Measurements from ENCODE around the gene HPCA.

The HPCA gene

DNA sequence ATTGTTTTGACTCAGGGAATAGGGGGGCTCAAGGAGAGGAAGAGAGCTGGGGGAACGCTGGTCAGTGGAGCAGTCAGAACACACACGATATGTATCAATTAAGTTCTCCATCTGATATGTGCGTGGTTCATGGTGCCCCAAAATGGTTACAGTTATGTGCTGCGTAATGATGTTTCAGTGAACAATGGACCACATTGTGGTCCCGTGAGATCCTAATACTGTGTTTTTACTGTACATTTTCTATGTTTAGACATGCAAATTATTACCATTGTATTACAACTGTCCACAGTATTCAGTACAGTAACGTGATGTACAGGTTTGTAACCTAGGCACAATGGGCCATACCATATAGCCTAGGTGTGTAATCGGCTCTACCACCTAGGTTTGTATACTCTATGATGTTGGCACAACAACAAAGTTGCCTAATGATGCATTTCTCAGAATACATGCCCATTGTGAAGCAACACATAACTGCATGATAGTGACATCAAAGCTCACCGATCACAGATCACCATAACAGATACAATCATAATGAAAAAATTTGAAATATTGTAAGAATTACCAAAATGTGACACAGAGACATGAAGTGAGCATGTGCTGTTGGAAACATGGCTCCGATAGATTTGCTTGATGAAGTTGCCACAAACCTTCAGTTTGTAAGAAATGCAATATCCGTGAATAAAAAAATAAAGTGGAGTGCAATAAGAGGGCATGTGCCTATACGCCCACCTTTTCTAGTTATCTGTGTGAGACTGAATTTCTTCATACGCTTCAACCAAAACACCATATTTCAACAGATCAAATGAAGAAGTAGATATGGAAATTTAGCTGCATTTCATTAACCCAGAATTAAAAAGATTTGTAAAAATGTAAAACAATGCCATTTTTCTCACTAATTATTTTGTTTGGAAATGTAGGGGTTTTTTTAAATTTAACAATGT is 29.7 kb downstream of the HPCA start:
- DNase-seq (ENCODE audit: low spot score), result no peak
- no peak overlapping the region for H3K27ac Mint-ChIP-seq
- H3K9me3 Mint-ChIP-seq, result no peaks in the 10 kb centered on the region
- H3K36me3 Mint-ChIP-seq (ENCODE audit: low read depth), result no peaks in the 10 kb centered on the region
- peaks cover 39% of the 10 kb centered on the region for H3K27me3 Mint-ChIP-seq (ENCODE audit: low read depth)
- H3K4me1 Mint-ChIP-seq (ENCODE audit: low read depth), result peaks cover 19% of the 10 kb centered on the region
- H3K4me3 Mint-ChIP-seq, result no peak overlapping the region

DNA sequence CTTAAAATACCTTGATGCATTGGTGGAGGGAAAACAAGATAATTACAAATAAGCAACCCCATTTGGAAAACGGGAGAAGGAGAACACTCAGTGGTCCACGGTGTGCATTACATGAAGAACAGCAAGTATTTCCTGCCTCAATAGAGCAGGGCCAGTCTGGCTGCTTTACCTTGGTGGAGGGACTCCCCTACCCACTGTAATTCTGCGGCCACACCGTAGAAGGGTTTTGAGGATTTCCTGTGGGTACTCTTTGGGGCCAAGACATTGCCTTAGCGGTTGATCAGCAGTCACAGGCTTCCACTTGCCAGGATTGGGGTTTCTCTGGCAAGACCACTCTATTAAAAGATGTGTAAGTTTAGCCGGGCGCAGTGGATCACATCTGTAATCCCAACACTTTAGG is 31.2 kb downstream of the HPCA start:
- peaks cover 49% of the 10 kb centered on the region for H3K27me3 Mint-ChIP-seq (ENCODE audit: low read depth)
- H3K27ac Mint-ChIP-seq, result no peak overlapping the region
- peaks cover 19% of the 10 kb centered on the region for H3K4me1 Mint-ChIP-seq (ENCODE audit: low read depth)
- H3K4me3 Mint-ChIP-seq, result no peak overlapping the region
- no peaks in the 10 kb centered on the region for H3K36me3 Mint-ChIP-seq (ENCODE audit: low read depth)
- no peaks in the 10 kb centered on the region for H3K9me3 Mint-ChIP-seq
- DNase-seq (ENCODE audit: low spot score), result no peak

DNA sequence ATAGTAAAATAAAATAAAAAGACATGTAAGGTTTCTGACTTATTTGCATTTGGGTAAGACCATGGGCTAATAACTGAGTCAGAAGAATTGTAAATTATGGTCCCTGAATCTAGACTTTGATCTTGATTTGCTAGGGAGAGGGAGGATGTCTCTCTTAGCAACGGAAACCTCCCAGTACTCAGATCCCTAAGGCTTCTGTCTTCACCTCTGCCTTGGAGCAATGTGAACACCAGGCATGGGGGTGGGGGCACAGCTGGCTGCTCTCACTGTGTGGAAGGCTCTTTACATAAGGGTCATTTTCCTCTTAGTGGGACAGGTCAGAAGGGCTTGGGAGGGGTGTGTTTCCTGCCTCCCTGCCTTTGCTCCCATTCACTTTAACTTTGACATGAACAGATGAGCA is 31.9 kb downstream of the HPCA start:
- H3K27me3 Mint-ChIP-seq (ENCODE audit: low read depth), result peaks cover 56% of the 10 kb centered on the region
- DNase-seq (ENCODE audit: low spot score), result no peak
- H3K9me3 Mint-ChIP-seq, result no peaks in the 10 kb centered on the region
- H3K36me3 Mint-ChIP-seq (ENCODE audit: low read depth), result no peaks in the 10 kb centered on the region
- H3K4me3 Mint-ChIP-seq, result no peak overlapping the region
- no peak overlapping the region for H3K27ac Mint-ChIP-seq
- peaks cover 19% of the 10 kb centered on the region for H3K4me1 Mint-ChIP-seq (ENCODE audit: low read depth)

DNA sequence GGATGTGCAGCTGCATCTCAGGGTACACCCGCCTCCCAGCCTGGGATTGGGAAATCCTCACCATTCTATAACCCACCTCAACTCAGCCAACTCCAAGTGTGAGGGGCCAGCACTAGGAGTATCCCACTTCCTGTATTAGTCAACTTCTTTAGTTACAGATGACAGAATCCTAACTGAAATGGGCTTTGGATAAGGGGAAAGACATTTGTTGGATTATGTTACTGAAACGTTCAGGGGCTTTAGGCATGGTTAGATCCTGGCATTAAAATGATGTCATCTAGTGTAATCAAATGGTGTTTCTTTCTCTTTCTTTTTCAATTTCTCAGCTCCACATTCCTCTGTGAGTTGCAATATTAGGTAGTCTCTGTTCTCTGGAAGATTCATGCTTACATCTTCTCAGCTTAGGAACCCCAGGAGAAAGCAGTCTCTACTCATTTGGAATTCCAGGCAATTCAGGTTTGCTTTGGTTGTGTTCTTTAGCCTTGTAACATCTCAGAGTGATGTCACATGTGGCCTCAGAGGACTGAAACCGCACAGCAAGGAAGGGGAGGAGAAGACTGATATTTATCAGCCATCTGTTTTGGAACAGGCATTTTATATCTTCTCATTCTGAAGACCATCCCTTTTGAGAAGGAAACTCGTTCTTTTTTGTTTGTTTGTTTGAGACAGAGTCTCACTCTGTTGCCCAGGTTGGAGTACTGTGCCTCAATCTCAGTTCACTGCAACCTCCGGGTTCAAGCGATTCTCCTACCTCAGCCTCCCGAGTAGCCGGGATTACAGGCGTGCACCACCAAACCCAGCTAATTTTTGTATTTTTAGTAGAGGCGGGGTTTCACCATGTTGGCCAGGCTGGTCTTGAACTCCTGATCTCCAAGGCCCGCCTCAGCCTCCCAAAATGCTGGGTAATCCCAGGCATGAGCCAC is 33.8 kb downstream of the HPCA start:
- no peaks in the 10 kb centered on the region for H3K9me3 Mint-ChIP-seq
- peak overlapping the region; percentile 50 for H3K4me3 Mint-ChIP-seq
- H3K36me3 Mint-ChIP-seq (ENCODE audit: low read depth), result no peaks in the 10 kb centered on the region
- peaks cover 64% of the 10 kb centered on the region for H3K27me3 Mint-ChIP-seq (ENCODE audit: low read depth)
- H3K27ac Mint-ChIP-seq, result no peak overlapping the region
- peaks cover 24% of the 10 kb centered on the region for H3K4me1 Mint-ChIP-seq (ENCODE audit: low read depth)
- DNase-seq (ENCODE audit: low spot score), result no peak

DNA sequence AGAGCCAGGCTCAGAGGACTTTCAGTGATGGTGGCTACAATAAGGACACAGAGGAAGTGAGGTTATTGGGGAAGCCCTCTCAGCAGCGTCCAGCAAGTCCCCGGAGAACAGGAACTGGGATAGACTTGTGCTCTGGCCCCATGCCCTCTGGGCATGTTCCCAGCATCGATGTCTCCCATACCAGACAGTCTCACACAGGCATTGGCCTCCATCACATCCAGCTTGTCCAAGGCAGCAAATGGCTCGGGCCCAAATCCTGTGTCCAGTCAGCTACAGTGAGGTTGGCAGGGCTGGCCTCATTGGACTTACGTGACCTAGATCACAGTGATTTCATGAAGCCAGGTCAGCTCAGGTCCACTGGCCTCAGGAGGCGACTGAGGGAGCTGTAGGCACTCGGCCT is 34.5 kb downstream of the HPCA start:
- no peaks in the 10 kb centered on the region for H3K36me3 Mint-ChIP-seq (ENCODE audit: low read depth)
- DNase-seq (ENCODE audit: low spot score), result no peak
- H3K4me1 Mint-ChIP-seq (ENCODE audit: low read depth), result peaks cover 31% of the 10 kb centered on the region
- H3K27ac Mint-ChIP-seq, result no peak overlapping the region
- no peaks in the 10 kb centered on the region for H3K9me3 Mint-ChIP-seq
- H3K27me3 Mint-ChIP-seq (ENCODE audit: low read depth), result peaks cover 66% of the 10 kb centered on the region
- no peak overlapping the region for H3K4me3 Mint-ChIP-seq

DNA sequence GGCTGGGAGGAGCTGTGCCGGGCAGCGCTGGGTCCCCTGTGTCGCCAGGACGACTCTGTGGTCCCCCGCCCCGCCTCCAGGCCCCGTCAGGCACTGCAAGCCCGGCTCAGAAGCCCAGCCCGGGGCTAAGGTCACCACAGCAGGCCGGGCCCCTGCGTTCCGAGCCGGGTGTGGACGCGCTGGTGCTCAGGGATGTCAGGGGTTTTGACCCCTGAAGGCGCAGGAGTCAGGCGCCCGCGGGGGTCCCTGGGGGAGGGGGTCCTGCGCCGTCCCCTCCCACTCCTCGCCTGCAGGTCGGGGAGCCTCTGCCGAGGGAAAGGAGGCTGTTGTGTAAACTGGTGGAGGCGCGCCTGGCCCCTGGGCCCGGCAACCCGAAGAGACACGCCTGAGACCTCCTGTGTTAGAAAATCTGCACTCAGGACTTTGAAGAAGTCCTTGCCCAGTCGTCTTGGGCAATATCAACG is 38.6 kb downstream of the HPCA start:
- Mint-ChIP-seq H3K36me3 (ENCODE audit: low read depth) (no peaks in the 10 kb centered on the region), H3K4me1 (ENCODE audit: low read depth) (peaks cover 19% of the 10 kb centered on the region), H3K9me3 (no peaks in the 10 kb centered on the region), H3K27me3 (ENCODE audit: low read depth) (peaks cover 61% of the 10 kb centered on the region), H3K27ac (no peak overlapping the region), H3K4me3 (no peak overlapping the region)
- DNase-seq (ENCODE audit: low spot score), result no peak

DNA sequence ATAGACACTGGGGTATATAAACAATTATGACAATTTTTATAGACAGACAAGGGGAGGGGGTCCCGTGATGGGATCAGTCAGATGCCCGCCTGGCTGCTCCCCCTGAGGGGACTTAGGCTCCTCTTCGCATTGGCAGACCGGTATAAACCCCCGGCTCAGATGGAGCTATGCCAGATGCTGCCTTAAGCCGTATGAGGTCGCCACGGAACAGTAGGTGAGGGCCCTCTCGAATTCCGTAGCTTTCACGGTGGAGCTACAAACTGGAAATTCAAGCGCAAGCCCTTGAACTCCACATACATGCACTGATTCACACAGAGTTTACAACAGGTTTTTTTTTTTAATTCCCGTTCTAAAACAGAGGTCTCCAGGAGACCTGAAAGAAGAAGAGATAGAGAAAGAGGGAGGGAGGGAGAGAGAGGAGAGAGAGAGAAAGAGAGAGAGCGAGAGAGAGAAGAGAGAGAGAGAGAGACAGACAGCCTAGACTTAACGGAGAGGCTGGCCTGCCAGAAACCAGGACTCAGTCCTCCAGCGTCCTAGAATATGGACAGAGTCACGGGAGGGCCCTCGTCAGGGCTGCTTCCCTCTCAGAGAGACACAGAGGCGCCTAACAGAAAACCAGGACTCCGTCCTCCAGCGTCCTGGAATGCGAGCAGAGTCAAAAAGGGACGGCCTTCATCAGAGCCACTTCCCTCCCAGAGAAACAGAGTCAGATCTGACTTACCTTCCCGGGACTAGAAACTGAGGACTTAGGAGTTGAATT is 39.3 kb downstream of the HPCA start:
- no peaks in the 10 kb centered on the region for H3K36me3 Mint-ChIP-seq (ENCODE audit: low read depth)

DNA sequence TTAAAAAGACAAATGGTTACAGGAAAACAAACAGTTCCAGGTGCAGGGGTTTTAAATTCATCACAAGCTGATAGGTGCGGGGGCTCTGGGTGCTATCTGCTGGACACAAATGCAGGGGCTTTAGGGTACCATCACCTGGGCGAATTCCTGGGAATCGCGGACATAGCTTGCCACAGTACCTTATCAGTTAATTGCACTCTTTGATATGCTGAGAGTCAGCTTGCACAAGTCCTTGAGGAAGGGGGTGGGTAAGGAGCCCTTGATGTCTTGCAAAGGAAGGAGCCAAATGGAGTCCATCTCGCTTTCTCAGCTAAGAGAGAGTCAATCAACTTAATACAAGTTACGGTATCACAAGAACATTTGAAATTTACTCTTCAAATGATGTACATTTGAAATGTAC is 40.3 kb downstream of the HPCA start:
- H3K27ac Mint-ChIP-seq, result no peak overlapping the region
- H3K27me3 Mint-ChIP-seq (ENCODE audit: low read depth), result peaks cover 55% of the 10 kb centered on the region
- H3K4me3 Mint-ChIP-seq, result no peak overlapping the region
- no peaks in the 10 kb centered on the region for H3K9me3 Mint-ChIP-seq
- DNase-seq (ENCODE audit: low spot score), result no peak
- no peaks in the 10 kb centered on the region for H3K36me3 Mint-ChIP-seq (ENCODE audit: low read depth)
- peaks cover 12% of the 10 kb centered on the region for H3K4me1 Mint-ChIP-seq (ENCODE audit: low read depth)

More for the DNA sequence above, 39.3 kb downstream of the HPCA start:
- Mint-ChIP-seq H3K27me3 (ENCODE audit: low read depth) (peaks cover 57% of the 10 kb centered on the region), H3K27ac (no peak overlapping the region), H3K4me1 (ENCODE audit: low read depth) (peaks cover 14% of the 10 kb centered on the region), H3K4me3 (peak overlapping the region; percentile 37), H3K9me3 (no peaks in the 10 kb centered on the region)
- no peak for DNase-seq (ENCODE audit: low spot score)

DNA sequence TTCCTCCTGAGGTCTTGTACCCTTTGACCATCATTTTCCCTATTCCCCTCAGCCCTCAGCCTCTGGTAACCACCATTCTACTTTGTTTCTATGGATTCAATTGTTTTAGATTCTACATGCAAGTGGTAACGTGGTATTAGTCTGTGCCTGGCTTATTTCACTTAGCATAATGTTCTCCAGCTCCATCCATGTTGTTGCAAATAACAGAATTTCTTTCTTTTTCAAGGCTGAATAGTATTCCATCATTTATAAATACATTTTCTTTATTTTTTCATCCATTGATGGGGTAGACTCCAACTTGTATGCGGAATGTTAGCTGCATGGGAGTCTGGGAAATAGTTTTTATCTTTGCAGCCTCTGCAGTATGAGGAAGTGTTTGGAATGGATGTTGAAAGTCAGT is 41.1 kb downstream of the HPCA start:
- Mint-ChIP-seq H3K27me3 (ENCODE audit: low read depth) (peaks cover 48% of the 10 kb centered on the region), H3K9me3 (no peaks in the 10 kb centered on the region), H3K27ac (no peak overlapping the region), H3K4me1 (ENCODE audit: low read depth) (peaks cover 12% of the 10 kb centered on the region), H3K36me3 (ENCODE audit: low read depth) (no peaks in the 10 kb centered on the region), H3K4me3 (no peak overlapping the region)
- no peak for DNase-seq (ENCODE audit: low spot score)

DNA sequence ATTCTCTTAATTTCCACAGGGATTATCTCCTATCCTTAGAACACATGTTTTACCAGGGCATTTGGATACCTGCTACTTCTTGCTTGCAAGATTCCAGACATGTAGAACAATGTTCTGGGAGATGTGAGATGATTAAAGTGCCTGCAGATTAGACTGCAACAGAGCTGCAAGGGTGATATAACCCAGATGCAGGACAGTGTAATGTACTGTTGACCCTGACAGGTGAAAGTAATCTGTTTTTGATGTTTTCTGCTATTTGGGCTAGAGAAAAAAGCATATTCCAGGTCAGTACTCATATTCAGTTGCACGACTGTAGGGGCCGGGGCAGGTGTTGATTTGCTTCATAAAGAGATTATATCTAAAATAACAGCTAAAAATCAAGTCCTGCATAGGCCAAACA is 42.0 kb downstream of the HPCA start:
- Mint-ChIP-seq H3K36me3 (ENCODE audit: low read depth) (no peaks in the 10 kb centered on the region), H3K27me3 (ENCODE audit: low read depth) (peaks cover 39% of the 10 kb centered on the region), H3K9me3 (no peaks in the 10 kb centered on the region), H3K4me3 (no peak overlapping the region), H3K27ac (no peak overlapping the region), H3K4me1 (ENCODE audit: low read depth) (peaks cover 12% of the 10 kb centered on the region)
- DNase-seq (ENCODE audit: low spot score), result no peak

DNA sequence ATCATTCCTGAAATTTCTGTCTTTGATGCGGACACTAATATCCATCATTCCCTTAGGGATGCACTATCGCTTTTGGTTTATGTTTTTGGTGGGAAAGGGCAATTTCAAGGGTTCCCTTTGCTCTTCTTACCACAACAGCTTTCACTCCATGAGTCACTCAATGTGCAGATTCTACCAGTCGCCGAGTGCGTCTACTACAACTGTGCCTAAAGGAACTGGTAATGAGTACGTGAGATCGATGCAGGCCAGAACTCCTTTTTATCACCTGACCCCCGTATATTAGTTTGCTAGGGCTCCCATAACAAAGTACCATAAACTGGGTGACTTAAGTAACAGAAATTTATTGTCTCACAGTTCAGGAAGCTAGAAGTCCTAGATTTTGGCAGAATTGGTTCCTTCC is 42.4 kb downstream of the HPCA start:
- DNase-seq (ENCODE audit: low spot score), result no peak
- no peak overlapping the region for H3K27ac Mint-ChIP-seq
- no peaks in the 10 kb centered on the region for H3K9me3 Mint-ChIP-seq
- peaks cover 15% of the 10 kb centered on the region for H3K4me1 Mint-ChIP-seq (ENCODE audit: low read depth)
- peaks cover 2% of the 10 kb centered on the region for H3K36me3 Mint-ChIP-seq (ENCODE audit: low read depth)
- H3K4me3 Mint-ChIP-seq, result no peak overlapping the region
- peaks cover 35% of the 10 kb centered on the region for H3K27me3 Mint-ChIP-seq (ENCODE audit: low read depth)

DNA sequence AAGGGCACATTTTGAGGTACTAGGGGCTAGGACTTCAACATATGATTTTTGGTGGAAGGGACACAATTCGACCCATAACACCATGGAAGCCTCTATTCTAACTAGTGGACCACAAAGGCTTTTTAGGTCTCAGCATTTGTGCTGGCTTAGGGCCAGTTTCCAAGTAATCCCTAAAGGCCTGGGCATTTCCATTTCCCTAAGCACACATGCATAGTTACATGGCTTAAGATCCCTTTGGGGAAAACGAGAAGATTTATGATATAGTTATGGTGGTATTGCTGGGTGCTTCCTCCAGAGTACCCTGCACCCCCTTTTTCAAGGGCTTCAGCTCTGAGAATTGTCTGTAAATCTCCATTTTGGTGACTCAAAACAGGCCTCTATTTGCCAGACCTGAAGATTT is 43.1 kb downstream of the HPCA start:
- no peaks in the 10 kb centered on the region for H3K9me3 Mint-ChIP-seq
- no peak overlapping the region for H3K4me3 Mint-ChIP-seq
- DNase-seq (ENCODE audit: low spot score), result no peak
- peaks cover 6% of the 10 kb centered on the region for H3K36me3 Mint-ChIP-seq (ENCODE audit: low read depth)
- H3K27ac Mint-ChIP-seq, result no peak overlapping the region
- peaks cover 28% of the 10 kb centered on the region for H3K27me3 Mint-ChIP-seq (ENCODE audit: low read depth)
- peaks cover 14% of the 10 kb centered on the region for H3K4me1 Mint-ChIP-seq (ENCODE audit: low read depth)

DNA sequence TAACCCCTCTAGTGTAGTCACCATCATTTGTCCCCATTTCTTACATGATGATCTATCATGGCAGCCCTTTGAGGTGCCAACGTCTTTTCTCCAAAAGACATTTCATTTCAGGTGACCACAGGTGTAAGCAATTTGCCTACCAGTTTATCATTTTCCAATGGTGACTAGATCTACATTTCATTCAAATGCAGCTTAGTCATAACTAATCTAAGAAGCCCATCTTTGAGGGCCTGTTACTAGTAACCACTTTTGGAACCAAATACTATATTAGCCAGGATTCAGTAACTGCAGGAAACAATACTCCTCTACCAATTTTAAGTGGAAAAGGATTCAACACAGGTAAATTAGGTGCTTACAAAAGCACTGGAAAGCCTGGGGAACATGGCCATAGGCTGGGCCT is 45.5 kb downstream of the HPCA start:
- H3K4me3 Mint-ChIP-seq, result no peak overlapping the region

More for the DNA sequence above, 45.5 kb downstream of the HPCA start:
- Mint-ChIP-seq H3K27me3 (ENCODE audit: low read depth) (peaks cover 7% of the 10 kb centered on the region), H3K9me3 (no peaks in the 10 kb centered on the region), H3K27ac (no peak overlapping the region), H3K4me1 (ENCODE audit: low read depth) (peaks cover 3% of the 10 kb centered on the region), H3K36me3 (ENCODE audit: low read depth) (peaks cover 19% of the 10 kb centered on the region)
- DNase-seq (ENCODE audit: low spot score), result no peak

All from T-helper 2 cell treated with Interferon-gamma antibody and Interleukin-4, amounts not matched to agents 5 μg/mL and 100 μg/mL, for 36 hours (primary cell).